Fibroblast of lung (primary cell): ENCODE measurements around the gene UGGT1. TPM values are rescaled to one million over a fixed set of nuclear protein-coding genes. Genes with fewer than 3 reads are reported as not detected.

ENCODE experiments used
- DNase-seq, 2 donors: peaks; one replicate each; pipeline versions ENCODE4 v3.0.0 to v3.0.0-alpha.2; 2010; ENCODE audit warnings: low read depth in 2 of 2
- H2AFZ ChIP-seq: 2 replicates; pipeline ENCODE4 v1.5.1; 2012; ENCODE audit warnings: low read length, control low read depth, inconsistent platforms
- H3K27ac ChIP-seq: 2 replicates; pipeline ENCODE4 v1.5.1; 2011; ENCODE audit warnings: low read length, control low read depth; ENCODE audit not compliant: insufficient read depth
- H3K27me3 ChIP-seq: 2 replicates; pipeline ENCODE4 v1.5.1; 2011; ENCODE audit warnings: mild to moderate bottlenecking, low read length; ENCODE audit not compliant: control insufficient read depth, insufficient read depth
- H3K36me3 ChIP-seq: 2 replicates; pipeline ENCODE4 v1.5.1; 2011; ENCODE audit warnings: low read length; ENCODE audit not compliant: control insufficient read depth, insufficient read depth
- H3K4me1 ChIP-seq: 2 replicates; pipeline ENCODE4 v1.5.1; 2011; ENCODE audit warnings: low read length; ENCODE audit not compliant: control insufficient read depth, insufficient read depth; ENCODE audit errors: extremely low read depth
- H3K4me2 ChIP-seq: 2 replicates; pipeline ENCODE4 v1.5.1; 2011; ENCODE audit warnings: low read length, control low read depth; ENCODE audit not compliant: insufficient read depth; ENCODE audit errors: extremely low read depth
- H3K4me3 ChIP-seq, 4 experiments: fragments of 200-600 bp in 1 of 4; sonication (generic) in 1 of 4; replicated peaks in 1 of 4; 2 replicates each; pipeline ENCODE4 v1.5.1; 2011 to 2016; ENCODE audit warnings: low read length in 4 of 4, low read depth in 3 of 4, mild to moderate bottlenecking in 3 of 4, control low read depth in 2 of 4, inconsistent platforms in 1 of 4, mixed read lengths in 1 of 4; ENCODE audit not compliant: insufficient read depth in 1 of 4; ENCODE audit errors: control extremely low read depth in 1 of 4
- H3K79me2 ChIP-seq: 2 replicates; pipeline ENCODE4 v1.5.1; 2012; ENCODE audit warnings: mild to moderate bottlenecking, low read length, inconsistent platforms; ENCODE audit not compliant: control insufficient read depth, insufficient read depth
- H3K9ac ChIP-seq: 2 replicates; pipeline ENCODE4 v1.5.1; 2011; ENCODE audit warnings: mild to moderate bottlenecking, low read length, control low read depth; ENCODE audit not compliant: insufficient read depth
- H3K9me3 ChIP-seq: 2 replicates; pipeline ENCODE4 v1.5.1; 2012; ENCODE audit warnings: low read depth, low read length; ENCODE audit not compliant: control insufficient read depth, insufficient read depth
- H4K20me1 ChIP-seq: 2 replicates; pipeline ENCODE4 v1.5.1; 2011; ENCODE audit warnings: low read length; ENCODE audit not compliant: control insufficient read depth, insufficient read depth; ENCODE audit errors: extremely low read depth
- EZH2 ChIP-seq: IDR thresholded peaks from 2 replicates; pipeline ENCODE4 v1.5.1; 2012; ENCODE audit warnings: low read length, control low read depth, mild to moderate bottlenecking; ENCODE audit errors: missing control alignments
- polyA plus RNA-seq, 2 donors: library from polyadenylated mRNA; depleted of rRNA in 1 of 2; stranded (reverse) in 1 of 2; unstranded in 1 of 2; fragments of >200 nt; gene quantifications; 2 replicates each; pipeline ENCODE4 v1.2.1, GENCODE V29; 2011 to 2012; ENCODE audit warnings: missing spikeins in 1 of 2
- total RNA-seq: library from RNA; depleted of rRNA; stranded (reverse); fragments of >200 nt; gene quantifications from 2 replicates; pipeline ENCODE4 v1.2.1, GENCODE V29; 2014
- TF ChIP-seq, protein P1 (sequence below), 2 donors: IDR thresholded peaks in 1 of 2; conservative IDR thresholded peaks in 1 of 2; 1 replicate in 1 of 2; 2 replicates in 1 of 2; pipeline ENCODE4 v1.5.1; 2011 to 2012; ENCODE audit warnings: low read length in 2 of 2, control low read depth in 1 of 2, inconsistent platforms in 1 of 2, low read depth in 1 of 2, mild to moderate bottlenecking in 1 of 2

The UGGT1 gene
- total and polyA plus RNA-seq, 2 donors (not counting 1 experiment from before 2014, with no cell fraction given) = 59.3 to 87.9 TPM

GRCh38 chr2:128155970-128156369, 65.0 kb downstream of the UGGT1 start:
- no peaks in the 10 kb centered on the region for H3K4me1 ChIP-seq
- no peak overlapping the region for H3K4me2 ChIP-seq
- H3K9ac ChIP-seq = no peak overlapping the region
- no peaks in the 10 kb centered on the region for H3K9me3 ChIP-seq
- H3K27me3 ChIP-seq = no peaks in the 10 kb centered on the region
- H3K4me3 ChIP-seq = no peak overlapping the region
- H3K79me2 ChIP-seq = no peaks in the 10 kb centered on the region
- no peak for TF ChIP-seq EZH2
- TF ChIP-seq, protein P1, sequence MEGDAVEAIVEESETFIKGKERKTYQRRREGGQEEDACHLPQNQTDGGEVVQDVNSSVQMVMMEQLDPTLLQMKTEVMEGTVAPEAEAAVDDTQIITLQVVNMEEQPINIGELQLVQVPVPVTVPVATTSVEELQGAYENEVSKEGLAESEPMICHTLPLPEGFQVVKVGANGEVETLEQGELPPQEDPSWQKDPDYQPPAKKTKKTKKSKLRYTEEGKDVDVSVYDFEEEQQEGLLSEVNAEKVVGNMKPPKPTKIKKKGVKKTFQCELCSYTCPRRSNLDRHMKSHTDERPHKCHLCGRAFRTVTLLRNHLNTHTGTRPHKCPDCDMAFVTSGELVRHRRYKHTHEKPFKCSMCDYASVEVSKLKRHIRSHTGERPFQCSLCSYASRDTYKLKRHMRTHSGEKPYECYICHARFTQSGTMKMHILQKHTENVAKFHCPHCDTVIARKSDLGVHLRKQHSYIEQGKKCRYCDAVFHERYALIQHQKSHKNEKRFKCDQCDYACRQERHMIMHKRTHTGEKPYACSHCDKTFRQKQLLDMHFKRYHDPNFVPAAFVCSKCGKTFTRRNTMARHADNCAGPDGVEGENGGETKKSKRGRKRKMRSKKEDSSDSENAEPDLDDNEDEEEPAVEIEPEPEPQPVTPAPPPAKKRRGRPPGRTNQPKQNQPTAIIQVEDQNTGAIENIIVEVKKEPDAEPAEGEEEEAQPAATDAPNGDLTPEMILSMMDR (conservative IDR thresholded peaks at IDR 0.05 in 1 of 2, IDR thresholded peaks at IDR 0.05 in 1 of 2; ENCODE audit: low read depth in 1 of 2, low read length in 2 of 2) = no peak
- no peak for DNase-seq
- no peak overlapping the region for H3K27ac ChIP-seq
- H2AFZ ChIP-seq = no peak overlapping the region
- peaks cover 4% of the 10 kb centered on the region for H3K36me3 ChIP-seq
- H4K20me1 ChIP-seq = no peaks in the 10 kb centered on the region

DNA sequence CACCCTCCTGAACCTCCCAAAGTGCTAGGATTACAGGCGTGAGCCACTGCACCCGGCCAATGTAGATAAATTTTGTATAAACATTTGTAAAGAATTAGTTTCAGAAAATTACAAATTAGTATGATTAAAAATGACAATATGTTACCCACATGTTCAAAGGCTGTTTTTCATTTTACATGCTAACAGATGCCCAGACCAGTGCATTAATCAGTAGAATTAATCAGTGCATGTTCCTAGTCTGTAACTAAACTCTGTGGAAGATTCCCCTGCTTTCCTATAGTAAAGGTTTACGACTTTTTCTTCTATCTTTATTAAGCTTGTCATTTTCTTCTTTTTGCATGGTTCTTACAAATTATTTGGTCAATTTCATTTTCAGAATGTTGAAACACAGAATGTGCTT, 65.8 kb downstream of the UGGT1 start:
- DNase-seq = no peak
- TF ChIP-seq, protein P1 (conservative IDR thresholded peaks at IDR 0.05 in 1 of 2, IDR thresholded peaks at IDR 0.05 in 1 of 2; ENCODE audit: low read depth in 1 of 2, low read length in 2 of 2) = no peak
- TF ChIP-seq EZH2 = no peak

GRCh38 chr2:128157644-128158043, 66.6 kb downstream of the UGGT1 start:
- DNase-seq = no peak
- H3K36me3 ChIP-seq = peaks cover 4% of the 10 kb centered on the region
- no peaks in the 10 kb centered on the region for H3K27me3 ChIP-seq
- no peak overlapping the region for H3K4me3 ChIP-seq
- H3K9me3 ChIP-seq = no peaks in the 10 kb centered on the region
- H3K79me2 ChIP-seq = no peaks in the 10 kb centered on the region
- no peak overlapping the region for H3K9ac ChIP-seq
- H3K27ac ChIP-seq = no peak overlapping the region
- H3K4me1 ChIP-seq = no peaks in the 10 kb centered on the region
- TF ChIP-seq, protein P1 (conservative IDR thresholded peaks at IDR 0.05 in 1 of 2, IDR thresholded peaks at IDR 0.05 in 1 of 2; ENCODE audit: low read depth in 1 of 2, low read length in 2 of 2) = no peak
- TF ChIP-seq EZH2 = no peak
- no peak overlapping the region for H3K4me2 ChIP-seq
- no peaks in the 10 kb centered on the region for H4K20me1 ChIP-seq
- H2AFZ ChIP-seq = no peak overlapping the region

More for the DNA sequence above, 65.8 kb downstream of the UGGT1 start:
- H3K79me2 ChIP-seq = no peaks in the 10 kb centered on the region
- H3K9ac ChIP-seq = no peak overlapping the region
- no peaks in the 10 kb centered on the region for H3K27me3 ChIP-seq
- no peak overlapping the region for H3K27ac ChIP-seq
- no peak overlapping the region for H3K4me3 ChIP-seq
- no peaks in the 10 kb centered on the region for H3K4me1 ChIP-seq
- no peak overlapping the region for H2AFZ ChIP-seq
- no peaks in the 10 kb centered on the region for H3K9me3 ChIP-seq
- H3K36me3 ChIP-seq = peaks cover 4% of the 10 kb centered on the region
- H3K4me2 ChIP-seq = no peak overlapping the region
- no peaks in the 10 kb centered on the region for H4K20me1 ChIP-seq
